ENCODE measurements around the gene RERE. TPM values are rescaled to one million over a fixed set of nuclear protein-coding genes. Genes with fewer than 3 reads are reported as not detected.

RERE gene
- total and polyA plus RNA-seq, 2 experiments from 2014 or later: 148 to 170 TPM

GRCh38 chr1:8397511-8397910, 419.9 kb downstream of the RERE start (continued):
- no peak for TF ChIP-seq ZNF462 (CRISPR knock-in tag; IDR thresholded peaks at IDR 0.05)
- no peak for TF ChIP-seq CTCF (conservative IDR thresholded peaks at IDR 0.05; ENCODE audit: low read depth in 2 of 2)
- no peak for TF ChIP-seq ZNF331 (CRISPR knock-in tag; IDR thresholded peaks at IDR 0.05; ENCODE audit: low read depth)
- TF ChIP-seq CREB1 (CRISPR knock-in tag; IDR thresholded peaks at IDR 0.05; ENCODE audit: low read depth): no peak
- no peak for TF ChIP-seq ETS1 (IDR thresholded peaks at IDR 0.05)
- TF ChIP-seq EZH2phosphoT487 (IDR thresholded peaks at IDR 0.05; ENCODE audit: unreplicated experiment): no peak
- no peak for TF ChIP-seq ZNF114 (CRISPR knock-in tag; IDR thresholded peaks at IDR 0.05)
- no peak for TF ChIP-seq REST (IDR thresholded peaks at IDR 0.05; ENCODE audit: unreplicated experiment)
- TF ChIP-seq NANOG (IDR thresholded peaks at IDR 0.05; ENCODE audit: borderline replicate concordance): no peak
- TF ChIP-seq STAT1 (IDR thresholded peaks at IDR 0.05; ENCODE audit: unreplicated experiment): no peak
